Mononuclear cell (primary cell): Measurements from ENCODE around the gene CAPN8. TPM values are rescaled to one million over a fixed set of nuclear protein-coding genes. Genes with fewer than 3 reads are reported as not detected.

Experiments used
- total RNA-seq: library from RNA; depleted of rRNA; stranded (reverse); fragments of >200 nt; gene quantifications from one replicate; pipeline ENCODE4 v1.2.3, GENCODE V29; 2012

The CAPN8 gene
- total RNA-seq, 1 donor = not detected

Other genes starting within 250 kb of the CAPN8 start
- 146 TPM for gene CAPN2, start 46.8 kb upstream of the CAPN8 start, total RNA-seq
- 117 TPM for gene TP53BP2, start 180.2 kb upstream of the CAPN8 start, total RNA-seq